HG02981 (cell line): Measurements from ENCODE around the gene B3GLCT.
"Not testable (repeated sequence)": the region's sequence is repeated elsewhere in the genome, so short reads cannot be mapped to it uniquely, and the experiment has no call there.

Experiments used
- ATAC-seq: cut with Tn5 transposase; IDR thresholded peaks from one replicate; pipeline ENCODE4 v1.9.1; 2021; ENCODE audit warnings: mild to moderate bottlenecking, moderate library complexity; ENCODE audit not compliant: unreplicated experiment

Gene B3GLCT

DNA sequence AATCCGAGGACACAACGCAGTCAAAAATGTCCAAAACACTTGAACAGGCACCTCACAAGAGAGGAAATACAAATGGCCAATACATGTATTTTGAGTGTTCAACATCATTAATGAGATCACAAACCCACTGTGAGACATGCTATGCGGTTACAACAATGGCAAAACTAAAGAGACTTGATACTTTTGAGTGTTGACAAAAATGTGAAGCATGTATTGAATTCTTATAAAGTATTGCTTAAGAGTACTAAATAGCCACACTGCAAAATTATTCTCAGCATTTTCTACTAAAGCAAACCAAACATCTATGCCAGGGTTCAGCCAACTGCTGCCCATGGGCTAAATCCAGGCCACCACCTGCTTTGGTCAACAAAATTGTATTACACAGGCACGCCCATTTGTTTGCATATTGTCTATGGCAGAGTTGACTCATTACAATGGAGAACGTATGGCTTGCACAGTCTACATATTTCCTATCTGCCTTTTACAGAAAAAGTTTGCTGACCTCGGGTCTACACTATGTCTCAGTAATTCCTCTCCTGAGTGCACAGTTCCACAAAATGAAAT lies 135.3 kb downstream of the B3GLCT start:
- ATAC-seq, result no peak

DNA sequence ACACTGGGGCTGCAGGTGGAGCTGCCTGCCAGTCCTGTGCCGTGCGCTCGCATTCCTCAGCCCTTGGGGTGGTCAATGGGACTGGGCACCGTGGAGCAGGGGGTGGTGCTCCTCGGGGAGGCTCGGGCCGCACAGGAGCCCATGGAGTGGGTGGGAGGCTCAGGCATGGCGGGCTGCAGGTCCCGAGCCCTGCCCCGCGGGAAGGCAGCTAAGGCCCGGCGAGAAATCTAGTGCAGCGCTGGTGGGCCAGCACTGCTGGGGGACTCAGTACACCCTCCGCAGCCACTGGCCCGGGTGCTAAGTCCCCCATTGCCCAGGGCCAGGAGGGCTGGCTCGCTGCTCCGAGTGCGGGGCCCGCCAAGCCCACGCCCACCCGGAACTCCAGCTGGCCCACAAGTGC lies 139.8 kb downstream of the B3GLCT start:
- not testable (repeated sequence) for ATAC-seq

GRCh38 chr13:31340848-31341247 lies 141.1 kb downstream of the B3GLCT start:
- ATAC-seq, result not testable (repeated sequence)

- no peak for ATAC-seq
Measured at GRCh38 chr13:31346891-31347290, 147.1 kb downstream of the B3GLCT start.

DNA sequence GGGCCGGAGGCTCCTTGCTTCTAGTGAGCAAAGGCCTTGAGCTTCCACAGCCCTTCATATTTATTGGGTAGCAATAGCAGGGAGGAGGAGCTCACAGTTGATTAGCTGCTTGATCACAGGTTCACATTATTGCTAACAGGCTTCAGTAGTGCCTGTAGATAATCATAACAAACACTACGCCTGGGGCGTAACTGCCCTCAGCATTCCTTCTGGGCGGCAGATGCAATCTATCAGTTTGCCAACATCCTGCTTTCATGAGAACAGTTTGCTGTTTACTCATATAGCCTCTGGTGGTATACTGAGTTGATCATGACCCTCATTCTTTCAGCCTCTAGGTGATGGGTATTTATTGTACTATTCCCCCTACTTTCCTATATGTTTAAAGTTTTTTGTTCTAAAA lies 149.4 kb downstream of the B3GLCT start:
- ATAC-seq, result no peak

DNA sequence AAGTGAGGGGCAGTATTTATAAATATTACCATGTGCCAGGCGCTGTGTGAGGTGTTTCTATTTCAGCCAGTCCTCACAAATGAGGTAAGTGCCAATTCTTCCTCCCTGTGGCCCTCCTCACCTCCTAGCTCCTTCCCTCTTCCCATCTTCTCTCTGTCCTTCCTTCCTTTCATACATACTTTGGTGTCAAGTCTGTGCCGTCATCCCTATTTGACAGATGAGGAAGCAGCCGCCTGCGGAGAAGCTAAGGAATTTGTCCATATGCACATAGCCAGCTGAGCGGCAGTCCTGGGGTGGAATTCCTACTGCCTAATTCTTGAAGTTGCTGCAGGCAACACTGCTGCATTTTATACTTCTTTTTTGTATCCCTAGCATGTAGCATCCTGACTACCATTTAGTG lies 150.8 kb downstream of the B3GLCT start:
- no peak for ATAC-seq

- no peak for ATAC-seq
Measured at GRCh38 chr13:31351376-31351775, 151.6 kb downstream of the B3GLCT start.

GRCh38 chr13:31352467-31352866 lies 152.7 kb downstream of the B3GLCT start:
- no peak for ATAC-seq

- no peak for ATAC-seq
Measured at GRCh38 chr13:31355001-31355400, 155.2 kb downstream of the B3GLCT start.

DNA sequence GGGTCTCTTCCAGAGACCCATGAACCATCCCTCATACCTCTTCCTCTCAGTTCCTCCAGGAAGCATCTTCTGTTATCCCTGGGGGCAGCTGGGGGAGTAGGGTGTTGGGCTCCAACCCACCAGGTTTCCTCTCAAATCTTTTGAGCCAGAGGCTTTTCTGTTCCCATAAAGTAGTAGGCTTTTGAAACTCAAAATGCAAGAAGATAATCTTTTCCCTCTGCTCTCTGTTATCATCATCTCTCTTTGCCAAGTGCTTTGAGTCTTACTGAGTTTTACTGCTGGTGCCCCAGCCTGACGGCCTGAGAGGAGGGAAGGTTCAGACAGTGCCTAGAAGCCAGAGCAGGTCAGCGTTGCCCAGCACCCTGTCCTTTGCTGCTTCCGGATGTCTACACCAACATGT lies 157.2 kb downstream of the B3GLCT start:
- ATAC-seq, result no peak

DNA sequence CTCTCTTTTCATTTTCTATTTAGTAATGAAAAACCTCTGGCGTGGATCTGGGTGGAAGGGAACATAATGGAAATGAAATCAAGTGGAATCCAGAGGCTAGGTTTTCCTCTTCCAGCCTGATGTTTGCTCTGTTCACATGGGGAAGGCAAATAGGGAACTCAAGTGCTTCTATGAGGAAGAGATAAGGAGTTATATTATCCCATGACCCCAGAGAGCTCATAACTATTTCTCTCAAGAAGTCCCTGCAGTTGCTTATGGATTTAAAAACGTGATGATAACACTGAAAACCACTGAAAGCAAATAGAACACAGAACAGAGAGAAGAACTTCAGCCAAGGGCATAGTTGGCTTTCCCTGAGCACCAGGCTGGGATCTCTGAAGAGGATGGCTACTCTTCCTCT lies 157.8 kb downstream of the B3GLCT start:
- no peak for ATAC-seq

- no peak for ATAC-seq
Measured at GRCh38 chr13:31361673-31362072, 161.9 kb downstream of the B3GLCT start.

DNA sequence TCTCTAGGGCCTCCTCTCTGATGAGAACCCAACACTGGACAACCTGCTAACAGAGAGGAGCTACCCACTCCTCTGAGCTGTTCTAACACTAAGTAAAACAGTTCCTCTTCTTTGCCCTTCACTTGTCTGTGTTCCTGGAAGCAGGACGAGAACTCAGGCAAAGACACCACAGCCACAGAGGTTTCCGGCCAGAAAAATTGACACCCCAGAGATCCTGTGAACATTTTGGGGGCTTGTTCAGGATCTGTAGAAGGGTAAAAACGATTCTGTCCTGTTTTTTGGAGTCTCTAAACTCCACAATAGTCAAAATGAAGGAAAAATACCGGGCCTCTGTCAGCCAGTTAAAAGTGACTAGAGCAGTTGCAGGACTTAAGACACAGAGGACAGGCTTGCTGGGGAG lies 165.9 kb downstream of the B3GLCT start:
- ATAC-seq, result no peak

DNA sequence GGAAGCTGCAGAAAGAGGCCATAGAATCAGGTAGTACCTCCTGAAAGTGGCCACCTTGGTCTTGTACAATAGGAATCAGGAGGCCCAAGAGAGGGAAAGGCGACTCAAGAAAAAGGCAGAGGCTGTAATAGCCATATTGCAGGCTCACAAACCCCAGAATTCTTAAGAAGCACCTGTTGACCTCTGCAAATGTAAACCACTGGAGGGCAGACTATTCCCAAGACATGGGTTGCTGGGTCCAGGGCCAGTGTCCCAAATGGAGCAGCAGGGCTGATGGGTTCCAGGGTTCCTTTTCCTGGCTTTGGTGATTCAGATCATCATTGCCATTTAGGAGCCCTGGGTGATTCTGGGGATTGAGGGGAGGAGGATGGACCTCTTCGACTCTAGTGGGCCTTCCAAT lies 167.6 kb downstream of the B3GLCT start:
- ATAC-seq, result no peak

DNA sequence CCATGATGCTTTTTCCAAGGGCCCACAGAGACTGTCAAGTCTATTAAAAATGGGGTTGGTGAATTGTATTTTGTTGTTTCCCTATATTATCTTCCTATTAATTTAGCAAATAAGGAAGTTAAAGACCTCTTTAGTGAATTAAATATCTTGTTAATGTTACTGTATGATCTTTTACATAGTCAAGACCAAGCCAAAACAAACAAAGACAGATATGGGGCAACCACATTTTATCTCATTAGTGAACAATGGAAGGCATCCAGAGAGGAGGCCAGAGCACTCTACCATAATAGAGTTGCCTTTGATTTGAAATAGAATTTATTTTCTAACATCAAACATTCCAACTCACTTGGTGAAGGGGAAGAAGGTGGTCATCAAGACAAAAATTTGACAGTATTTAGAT lies 169.4 kb downstream of the B3GLCT start:
- no peak for ATAC-seq

GRCh38 chr13:31372454-31372853 lies 172.7 kb downstream of the B3GLCT start:
- ATAC-seq, result no peak

DNA sequence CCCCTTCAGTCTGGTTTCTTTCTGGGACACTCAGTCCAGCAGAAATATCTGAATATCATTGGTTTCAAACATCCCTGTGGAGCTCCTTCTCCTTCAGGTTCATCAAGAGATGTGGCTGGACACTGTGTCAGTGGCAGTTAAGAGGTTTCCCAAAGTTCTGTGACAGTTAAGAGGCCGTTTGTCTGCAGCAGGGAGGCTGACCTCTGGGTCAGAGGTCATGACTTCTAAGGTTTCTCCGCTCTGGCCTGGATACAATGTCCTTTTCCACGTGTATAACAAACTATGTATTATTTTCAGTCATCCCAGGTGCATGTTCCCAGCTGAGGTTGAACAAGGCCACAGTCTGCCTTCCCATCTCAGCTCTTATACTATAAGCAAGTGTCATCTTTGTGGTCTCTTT lies 174.9 kb downstream of the B3GLCT start:
- no peak for ATAC-seq

DNA sequence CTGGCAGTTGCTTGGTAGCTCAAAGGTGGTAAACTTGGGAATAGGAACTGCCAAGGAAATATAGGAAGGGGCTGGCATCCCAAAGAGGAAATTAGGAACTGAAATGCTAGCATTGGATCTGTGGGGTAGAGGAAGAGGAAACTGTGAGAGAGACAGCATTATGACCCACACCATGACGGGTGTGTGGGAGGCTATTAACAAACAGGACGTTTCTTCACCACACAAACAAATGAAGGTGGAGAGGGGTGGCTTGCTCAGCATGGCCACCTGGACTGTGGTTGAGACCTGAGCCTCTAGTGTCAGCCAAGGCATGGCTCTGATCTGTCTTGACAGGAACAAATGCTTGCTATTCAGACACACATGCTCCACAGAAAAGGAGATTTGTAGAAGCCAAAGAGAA lies 178.2 kb downstream of the B3GLCT start:
- ATAC-seq, result no peak

DNA sequence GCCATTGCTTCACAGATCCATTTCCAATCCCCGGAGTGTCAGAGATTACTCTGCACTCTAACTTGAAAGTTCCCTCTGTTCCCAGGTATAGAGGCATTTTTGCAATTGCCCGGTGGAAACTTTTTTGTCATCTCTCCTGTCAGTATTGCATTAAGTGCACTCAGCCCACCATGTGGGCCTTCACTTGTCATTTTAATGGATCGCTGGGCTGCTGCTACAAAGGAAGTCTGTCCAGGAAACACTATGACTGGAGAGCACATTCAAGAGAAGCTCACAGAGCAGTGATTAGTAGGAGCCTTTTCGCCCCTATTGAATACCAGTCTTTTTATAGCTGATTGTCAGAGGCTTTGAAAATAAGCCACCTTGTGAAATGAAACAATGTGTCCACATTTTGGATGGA lies 180.9 kb downstream of the B3GLCT start:
- ATAC-seq, result no peak
